GM12878 (cell line): ENCODE results near the gene GMCL1. TPM values are rescaled to one million over a fixed set of nuclear protein-coding genes. Genes with fewer than 3 reads are reported as not detected.

Experiments used
- ATAC-seq: fragments of 200-7000 bp; cut with Tn5 transposase; 3 replicates; pipeline ENCODE4 v1.9.1; 2020; ENCODE audit warnings: mild to moderate bottlenecking, moderate library complexity
- BruUV-seq: library from RNA; stranded (reverse); fragments of 400-500 nt; replicated peaks from 2 replicates; lab custom pipeline; 2021; lab: Mats Ljungman, UMichigan
- CTCF ChIA-PET: fragments of 300-600 bp; sonication (Branson Sonifier 250); formaldehyde crosslinking; extraction: SDS; loops from one replicate; lab custom pipeline; 2021; ENCODE audit warnings: inconsistent platforms; lab: Yijun Ruan, JAX
- POLR2A ChIA-PET: fragments of 350-600 bp; formaldehyde crosslinking; extraction: SDS; loops from one replicate; lab custom pipeline; 2021; ENCODE audit warnings: inconsistent platforms; lab: Charles Lee
- RAD21 ChIA-PET: fragments of 300-600 bp; sonication (Branson Sonifier 250); formaldehyde crosslinking; loops from one replicate; lab custom pipeline; 2023; ENCODE audit warnings: antibody characterized with exemption; ENCODE audit not compliant: unreplicated experiment; lab: Charles Lee
- SMC1A ChIA-PET: fragments of 300-600 bp; sonication (Branson Sonifier 250); formaldehyde crosslinking; loops from one replicate; lab custom pipeline; 2023; ENCODE audit not compliant: unreplicated experiment, uncharacterized antibody; lab: Charles Lee
- DNase-seq: peaks from one replicate; pipeline ENCODE4 v3.0.0-alpha.2; 2011; ENCODE audit warnings: low read depth, low spot score
- FAIRE-seq: peaks from 3 replicates; lab custom pipeline; 2011; peaks lifted over from hg19 to GRCh38; lab: Jason Lieb, UNC
- H2AFZ ChIP-seq: 2 replicates; pipeline ENCODE4 v1.6.0; 2011; ENCODE audit warnings: low read depth, low read length, control low read depth; ENCODE audit not compliant: control insufficient read depth
- H3K27ac ChIP-seq: 2 replicates; pipeline ENCODE4 v1.5.1; 2011; ENCODE audit warnings: control low read depth; ENCODE audit not compliant: control insufficient read depth, insufficient read depth
- H3K27me3 ChIP-seq, 2 experiments: replicated peaks in 1 of 2; 2 replicates each; pipeline versions ENCODE4 v1.6.0 to v1.6.1; 2011; ENCODE audit warnings: low read length in 1 of 2; ENCODE audit not compliant: control insufficient read depth in 2 of 2, insufficient read depth in 2 of 2
- H3K36me3 ChIP-seq, 2 experiments: 2 replicates each; pipeline ENCODE4 v1.5.1; 2011; ENCODE audit warnings: low read length in 1 of 2; ENCODE audit not compliant: control insufficient read depth in 2 of 2, insufficient read depth in 2 of 2
- H3K4me1 ChIP-seq: 2 replicates; pipeline ENCODE4 v1.6.1; 2011; ENCODE audit warnings: mild to moderate bottlenecking, low read length, moderate library complexity, mixed read lengths; ENCODE audit not compliant: control insufficient read depth, insufficient read depth
- H3K4me2 ChIP-seq: 2 replicates; pipeline ENCODE4 v1.6.0; 2011; ENCODE audit warnings: control low read depth; ENCODE audit not compliant: control insufficient read depth, insufficient read depth
- H3K4me3 ChIP-seq: fragments of 200-600 bp; sonication (generic); 2 replicates; pipeline ENCODE4 v1.5.1; 2016
- H3K79me2 ChIP-seq: 2 replicates; pipeline ENCODE4 v1.6.0; 2011; ENCODE audit warnings: low read length; ENCODE audit not compliant: control insufficient read depth, insufficient read depth
- H3K9ac ChIP-seq: 2 replicates; pipeline ENCODE4 v1.8.0; 2011; ENCODE audit warnings: low read length, control low read depth, mixed read lengths; ENCODE audit not compliant: control insufficient read depth, insufficient read depth
- H3K9me3 ChIP-seq: replicated peaks from 3 replicates; pipeline ENCODE4 v1.5.1; 2011; ENCODE audit warnings: mild to moderate bottlenecking, low read length; ENCODE audit not compliant: control insufficient read depth, insufficient read depth
- H4K20me1 ChIP-seq: 2 replicates; pipeline ENCODE4 v1.6.0; 2011; ENCODE audit not compliant: control insufficient read depth, insufficient read depth
- CBFB ChIP-seq: IDR thresholded peaks from 2 replicates; pipeline ENCODE4 v1.6.1; 2016; ENCODE audit warnings: antibody characterized with exemption, low read depth
- E2F4 ChIP-seq: IDR thresholded peaks from 2 replicates; pipeline ENCODE4 v1.6.1; 2012; ENCODE audit warnings: low read depth, low read length, improper control_type of control experiment
- EGR1 ChIP-seq, 2 experiments: IDR thresholded peaks; 1 replicate in 1 of 2; 2 replicates in 1 of 2; pipeline ENCODE4 v1.6.1; 2011 to 2012; ENCODE audit warnings: low read depth in 2 of 2, low read length in 2 of 2, borderline replicate concordance in 1 of 2, mild to moderate bottlenecking in 1 of 2, moderate library complexity in 1 of 2
- FOXK2 ChIP-seq: fragments of 450-650 bp; IDR thresholded peaks from 2 replicates; pipeline ENCODE4 v1.6.1; 2017; ENCODE audit warnings: mild to moderate bottlenecking, moderate library complexity
- FOXM1 ChIP-seq: IDR thresholded peaks from 2 replicates; pipeline ENCODE4 v1.6.1; 2012; ENCODE audit warnings: low read depth, mild to moderate bottlenecking, inconsistent platforms, low read length, moderate library complexity
- KLF5 ChIP-seq: fragments of 450-650 bp; IDR thresholded peaks from 2 replicates; pipeline ENCODE4 v1.6.1; 2014; ENCODE audit warnings: mild to moderate bottlenecking; ENCODE audit not compliant: partially characterized antibody
- MTA2 ChIP-seq: fragments of 450-650 bp; IDR thresholded peaks from 2 replicates; pipeline ENCODE4 v1.6.1; 2016; ENCODE audit warnings: low read depth, mild to moderate bottlenecking, moderate library complexity
- NFYB ChIP-seq: IDR thresholded peaks from 2 replicates; pipeline ENCODE4 v1.6.1; 2011; ENCODE audit warnings: low read depth, mild to moderate bottlenecking, low read length, improper control_type of control experiment, moderate library complexity; ENCODE audit not compliant: insufficient read depth
- WRNIP1 ChIP-seq: IDR thresholded peaks from 2 replicates; pipeline ENCODE4 v1.6.1; 2011; ENCODE audit warnings: low read depth, low read length, improper control_type of control experiment, borderline replicate concordance
- ZNF592 ChIP-seq: fragments of 450-650 bp; IDR thresholded peaks from 2 replicates; pipeline ENCODE4 v1.6.1; 2017; ENCODE audit warnings: mild to moderate bottlenecking, moderate library complexity
- WGBS: methylation state at CpG from one replicate; pipeline ENCODE4 v1.1.6; 2016; ENCODE audit warnings: low lambda C conversion rate; ENCODE audit not compliant: insufficient replicate concordance, insufficient coverage; ENCODE audit errors: missing lambda C conversion rate; 5-methylcytosine and 5-hydroxymethylcytosine counted together
- in situ Hi-C: fragments of 300-500 bp; cut with MboI; formaldehyde crosslinking; loops from 9 replicates; pipeline ENCODE4 v1.14.3; 2018; ENCODE audit warnings: mixed read lengths
- intact Hi-C: fragments of 100-400 bp; cut with micrococcal nuclease; formaldehyde crosslinking; loops from one replicate; pipeline ENCODE4 v1.14.2; 2022; ENCODE audit not compliant: unreplicated experiment
- polyA plus RNA-seq, 11 experiments: library from polyadenylated mRNA; depleted of rRNA in 4 of 11; unstranded in 6 of 11; stranded (reverse) in 5 of 11; fragments of >200 nt; fragmentation: Nextera tagmentation in 4 of 11; fragmentation: Illumina TruSeq in 1 of 11; extraction: Ambion mirVana in 4 of 11; extraction: Trizol in 1 of 11; gene quantifications; 1 replicate in 1 of 11; 2 replicates in 10 of 11; pipeline versions ENCODE4 v1.2.1 to v1.2.3, GENCODE V29; 2011 to 2016; ENCODE audit warnings: inconsistent platforms in 2 of 11, missing spikeins in 2 of 11, low read depth in 1 of 11
- total RNA-seq, 4 experiments: library from RNA; depleted of rRNA in 3 of 4; stranded (reverse); fragments of >200 nt in 3 of 4; fragmentation: Illumina TruSeq in 1 of 4; extraction: Trizol in 1 of 4; gene quantifications; 2 replicates each; pipeline versions ENCODE4 v1.2.1 to v1.2.3, GENCODE V29; 2013 to 2021
- TF ChIP-seq, protein P1 (sequence below): fragments of 450-650 bp; formaldehyde crosslinking; IDR thresholded peaks from 2 replicates; pipeline ENCODE4 v1.5.0; 2022; ENCODE audit warnings: mild to moderate bottlenecking, missing genetic modification characterization

GMCL1 gene
- total and polyA plus RNA-seq, 10 of the 15 experiments (the other 5 are each of a cell fraction or from before 2014, with no cell fraction given), result 3.7 to 21.4 (median 12.3) TPM

GRCh38 chr2:69816923-69817542 is 12.4 kb upstream of the GMCL1 start:
- in situ Hi-C loops (loop anchor here (25.0 kb wide), 1 partner anchor 255 kb away; no protein-coding TSS in a partner anchor), intact Hi-C loops (loop anchor here (1.0 to 5.0 kb wide), 5 partner anchors 14 to 260 kb away; partner anchors contain the start of gene ANXA4)
- Histone ChIP-seq H3K9ac (no peak overlapping the region), H3K4me2 (no peak overlapping the region), H3K27me3 (no peaks in the 10 kb centered on the region), H3K4me3 (no peak overlapping the region), H2AFZ (peak overlapping the region; percentile 57), H3K36me3 (peaks cover 3 to 20% of the 10 kb centered on the region in 2 experiments), H3K27ac (no peak overlapping the region; the same call in 1 of the 2 replicates), H3K79me2 (no peaks in the 10 kb centered on the region), H4K20me1 (no peaks in the 10 kb centered on the region), H3K4me1 (no peaks in the 10 kb centered on the region), H3K9me3 (no peaks in the 10 kb centered on the region)
- ChIA-PET POLR2A (interaction anchor here (0.6 to 4.7 kb wide), 13 partner anchors 11 to 94 kb away, joined by 3 to 22 read pairs (median 4); partner anchors contain the start of gene ANXA4), RAD21 (interaction anchor here (0.5 to 8.1 kb wide), 34 partner anchors 8 to 305 kb away, joined by 3 to 245 read pairs (median 4); partner anchors contain the start of genes ANXA4 and GMCL1), SMC1A (interaction anchor here (0.7 to 8.2 kb wide), 35 partner anchors 9 to 326 kb away, joined by 3 to 290 read pairs (median 11); partner anchors contain the start of genes ANXA4, GMCL1 and SNRNP27), CTCF (interaction anchor here (0.6 to 13.5 kb wide), 36 partner anchors 8 to 410 kb away, joined by 3 to 408 read pairs (median 7); partner anchors contain the start of genes ANXA4 and GMCL1)
- no TSS peak for BruUV-seq
- ATAC-seq, result peak; percentile 89
- DNase-seq, result peak; percentile 66
- 33% methylated on average over 3 of the region's 3 CpGs for WGBS
- FAIRE-seq, result peak; percentile 97
- TF ChIP-seq MTA2 (peak; percentile 17; the same call in 1 of the 2 replicates), E2F4 (no peak), WRNIP1 (no peak), EGR1 (IDR thresholded peaks at IDR 0.05; ENCODE audit: borderline replicate concordance in 1 of 2, low read depth in 2 of 2, low read length in 2 of 2) (no peak), NFYB (no peak), FOXK2 (no peak), FOXM1 (0 out of 2 replicates have a peak, but pooled peaks have one; percentile 37), KLF5 (no peak), CBFB (no peak), ZNF592 (0 out of 2 replicates have a peak, but pooled peaks have one; percentile 36)
- TF ChIP-seq, protein P1, sequence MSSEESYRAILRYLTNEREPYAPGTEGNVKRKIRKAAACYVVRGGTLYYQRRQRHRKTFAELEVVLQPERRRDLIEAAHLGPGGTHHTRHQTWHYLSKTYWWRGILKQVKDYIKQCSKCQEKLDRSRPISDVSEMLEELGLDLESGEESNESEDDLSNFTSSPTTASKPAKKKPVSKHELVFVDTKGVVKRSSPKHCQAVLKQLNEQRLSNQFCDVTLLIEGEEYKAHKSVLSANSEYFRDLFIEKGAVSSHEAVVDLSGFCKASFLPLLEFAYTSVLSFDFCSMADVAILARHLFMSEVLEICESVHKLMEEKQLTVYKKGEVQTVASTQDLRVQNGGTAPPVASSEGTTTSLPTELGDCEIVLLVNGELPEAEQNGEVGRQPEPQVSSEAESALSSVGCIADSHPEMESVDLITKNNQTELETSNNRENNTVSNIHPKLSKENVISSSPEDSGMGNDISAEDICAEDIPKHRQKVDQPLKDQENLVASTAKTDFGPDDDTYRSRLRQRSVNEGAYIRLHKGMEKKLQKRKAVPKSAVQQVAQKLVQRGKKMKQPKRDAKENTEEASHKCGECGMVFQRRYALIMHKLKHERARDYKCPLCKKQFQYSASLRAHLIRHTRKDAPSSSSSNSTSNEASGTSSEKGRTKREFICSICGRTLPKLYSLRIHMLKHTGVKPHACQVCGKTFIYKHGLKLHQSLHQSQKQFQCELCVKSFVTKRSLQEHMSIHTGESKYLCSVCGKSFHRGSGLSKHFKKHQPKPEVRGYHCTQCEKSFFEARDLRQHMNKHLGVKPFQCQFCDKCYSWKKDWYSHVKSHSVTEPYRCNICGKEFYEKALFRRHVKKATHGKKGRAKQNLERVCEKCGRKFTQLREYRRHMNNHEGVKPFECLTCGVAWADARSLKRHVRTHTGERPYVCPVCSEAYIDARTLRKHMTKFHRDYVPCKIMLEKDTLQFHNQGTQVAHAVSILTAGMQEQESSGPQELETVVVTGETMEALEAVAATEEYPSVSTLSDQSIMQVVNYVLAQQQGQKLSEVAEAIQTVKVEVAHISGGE (CRISPR knock-in tag), result no peak
